Measurements from ENCODE around the gene DUSP8. TPM values are rescaled to one million over a fixed set of nuclear protein-coding genes. Genes with fewer than 3 reads are reported as not detected.
"Not testable (repeated sequence)": the region's sequence is repeated elsewhere in the genome, so short reads cannot be mapped to it uniquely, and the experiment has no call there.

DUSP8 gene
- total and polyA plus RNA-seq, 2 donors (not counting 1 experiment from before 2014, with no cell fraction given) = 4.3 to 7.2 TPM

- H4K20me1 ChIP-seq (ENCODE audit: control insufficient read depth, insufficient read depth, low read length, poor library complexity, severe bottlenecking) = no peaks in the 10 kb centered on the region
- H3K27me3 Mint-ChIP-seq = peaks cover 47% of the 10 kb centered on the region
- intact Hi-C loops (cut with micrococcal nuclease) = no loop called here
- no peak overlapping the region for H3K9ac ChIP-seq (ENCODE audit: low read length)
- CTCF ChIA-PET = interaction anchor here (0.8 to 1.1 kb wide), 2 partner anchors 14 to 26 kb away, joined by 4 to 5 read pairs; no protein-coding TSS in a partner anchor
- no peak overlapping the region for H2AFZ ChIP-seq (ENCODE audit: insufficient read depth, low read depth, low read length, poor library complexity, severe bottlenecking)
- H3K9me3 Mint-ChIP-seq (ENCODE audit: insufficient read depth) = no peaks in the 10 kb centered on the region
- H3K4me1 ChIP-seq (ENCODE audit: control insufficient read depth in 2 of 2, insufficient read depth in 2 of 2, low read length in 2 of 2) = peaks cover 0 to 7% of the 10 kb centered on the region in 2 donors
- WGBS (ENCODE audit: insufficient coverage) = 100% methylated on average over 1 of the region's 5 CpGs
- H3K9me3 ChIP-seq (ENCODE audit: control extremely low read depth in 1 of 3, control insufficient read depth in 2 of 3, insufficient read depth in 1 of 3, low read length in 2 of 3) = no peaks in the 10 kb centered on the region
- TF ChIP-seq CTCF (IDR thresholded peaks at IDR 0.05) = no peak
- no peak for TF ChIP-seq EZH2 (IDR thresholded peaks at IDR 0.05; ENCODE audit: borderline replicate concordance, insufficient read depth, low read depth, low read length, poor library complexity, severe bottlenecking)
- ATAC-seq (ENCODE audit: low read depth) = no peak
- H3K27ac Mint-ChIP-seq = no peak overlapping the region
- H3K4me3 ChIP-seq (ENCODE audit: control extremely low read depth in 1 of 5, extremely low read depth in 1 of 5, insufficient read depth in 1 of 5, low read depth in 2 of 5, low read length in 4 of 5) = no peak overlapping the region
- no peak for DNase-seq
- POLR2A ChIA-PET = no interaction called here
- H3K4me2 ChIP-seq (replicated peaks; ENCODE audit: low read depth, low read length, poor library complexity, severe bottlenecking) = no peak overlapping the region
- no peak overlapping the region for H3K27ac ChIP-seq (ENCODE audit: low read length in 2 of 2)
- H3K4me1 Mint-ChIP-seq = peaks cover 10% of the 10 kb centered on the region
- H3K79me2 ChIP-seq (ENCODE audit: control insufficient read depth, insufficient read depth, low read length) = no peaks in the 10 kb centered on the region
- H3K36me3 ChIP-seq (replicated peaks in 1 of 2; ENCODE audit: control extremely low read depth in 1 of 2, control insufficient read depth in 1 of 2, extremely low read depth in 1 of 2, insufficient read depth in 2 of 2, low read length in 1 of 2) = no peaks in the 10 kb centered on the region
- H3K4me3 Mint-ChIP-seq = no peak overlapping the region
- peaks cover 0 to 16% (median 4%) of the 10 kb centered on the region in 4 experiments for H3K27me3 ChIP-seq (replicated peaks in 1 of 4; ENCODE audit: control extremely low read depth in 1 of 4, control insufficient read depth in 3 of 4, insufficient read depth in 4 of 4, low read length in 3 of 4)
These were observed 28.6 kb upstream of the DUSP8 start for GRCh38 chr11:1600626-1601025.

DNA sequence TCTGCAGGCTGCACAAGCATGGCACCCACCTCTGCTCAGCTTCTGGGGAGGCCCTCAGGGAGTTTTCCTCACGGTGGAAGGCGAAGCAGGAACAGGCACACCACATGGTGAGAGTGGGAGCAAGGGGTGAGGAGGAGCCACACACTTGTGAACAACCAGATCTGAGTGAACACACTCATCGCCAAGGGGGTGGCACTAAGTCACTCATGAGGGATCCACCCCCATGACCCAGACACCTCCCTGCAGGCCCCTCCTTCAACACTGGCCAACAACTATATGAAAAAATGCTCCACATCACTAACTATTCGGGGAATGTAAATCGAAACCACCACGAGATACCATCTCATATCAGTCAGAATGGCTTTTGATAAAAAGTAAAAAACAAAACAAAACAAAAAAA lies 26.7 kb upstream of the DUSP8 start:
- DNase-seq (no peak), ATAC-seq (ENCODE audit: low read depth) (no peak)
- H3K9ac ChIP-seq (ENCODE audit: low read length) = no peak overlapping the region
- H3K27me3 ChIP-seq (replicated peaks in 1 of 4; ENCODE audit: control extremely low read depth in 1 of 4, control insufficient read depth in 3 of 4, insufficient read depth in 4 of 4, low read length in 3 of 4) = peaks cover 0 to 19% (median 4%) of the 10 kb centered on the region in 4 experiments
- peaks cover 52% of the 10 kb centered on the region for H3K27me3 Mint-ChIP-seq
- H3K9me3 ChIP-seq (ENCODE audit: control extremely low read depth in 1 of 3, control insufficient read depth in 2 of 3, insufficient read depth in 1 of 3, low read length in 2 of 3) = no peaks in the 10 kb centered on the region
- H3K4me3 ChIP-seq (ENCODE audit: control extremely low read depth in 1 of 5, extremely low read depth in 1 of 5, insufficient read depth in 1 of 5, low read depth in 2 of 5, low read length in 4 of 5) = no peak overlapping the region
- TF ChIP-seq CTCF (IDR thresholded peaks at IDR 0.05) (no peak), EZH2 (IDR thresholded peaks at IDR 0.05; ENCODE audit: borderline replicate concordance, insufficient read depth, low read depth, low read length, poor library complexity, severe bottlenecking) (no peak)
- no peaks in the 10 kb centered on the region for H3K79me2 ChIP-seq (ENCODE audit: control insufficient read depth, insufficient read depth, low read length)
- no peak overlapping the region for H3K4me3 Mint-ChIP-seq
- H3K27ac Mint-ChIP-seq = no peak overlapping the region
- peaks cover 12% of the 10 kb centered on the region for H3K4me1 Mint-ChIP-seq
- 92% methylated on average over 2 of the region's 6 CpGs for WGBS (ENCODE audit: insufficient coverage)
- H3K4me1 ChIP-seq (ENCODE audit: control insufficient read depth in 2 of 2, insufficient read depth in 2 of 2, low read length in 2 of 2) = no peaks in the 10 kb centered on the region
- H3K27ac ChIP-seq (ENCODE audit: low read length in 2 of 2) = no peak overlapping the region
- H3K9me3 Mint-ChIP-seq (ENCODE audit: insufficient read depth) = no peaks in the 10 kb centered on the region
- no peak overlapping the region for H2AFZ ChIP-seq (ENCODE audit: insufficient read depth, low read depth, low read length, poor library complexity, severe bottlenecking)
- ChIA-PET POLR2A (no interaction called here), CTCF (interaction anchor here (0.7 to 1.5 kb wide), 2 partner anchors 24 to 28 kb away, joined by 3 to 6 read pairs; no protein-coding TSS in a partner anchor)
- H3K4me2 ChIP-seq (replicated peaks; ENCODE audit: low read depth, low read length, poor library complexity, severe bottlenecking) = no peak overlapping the region
- no peaks in the 10 kb centered on the region for H4K20me1 ChIP-seq (ENCODE audit: control insufficient read depth, insufficient read depth, low read length, poor library complexity, severe bottlenecking)
- intact Hi-C loops (cut with micrococcal nuclease) = no loop called here
- H3K36me3 ChIP-seq (replicated peaks in 1 of 2; ENCODE audit: control extremely low read depth in 1 of 2, control insufficient read depth in 1 of 2, extremely low read depth in 1 of 2, insufficient read depth in 2 of 2, low read length in 1 of 2) = no peaks in the 10 kb centered on the region

DNA sequence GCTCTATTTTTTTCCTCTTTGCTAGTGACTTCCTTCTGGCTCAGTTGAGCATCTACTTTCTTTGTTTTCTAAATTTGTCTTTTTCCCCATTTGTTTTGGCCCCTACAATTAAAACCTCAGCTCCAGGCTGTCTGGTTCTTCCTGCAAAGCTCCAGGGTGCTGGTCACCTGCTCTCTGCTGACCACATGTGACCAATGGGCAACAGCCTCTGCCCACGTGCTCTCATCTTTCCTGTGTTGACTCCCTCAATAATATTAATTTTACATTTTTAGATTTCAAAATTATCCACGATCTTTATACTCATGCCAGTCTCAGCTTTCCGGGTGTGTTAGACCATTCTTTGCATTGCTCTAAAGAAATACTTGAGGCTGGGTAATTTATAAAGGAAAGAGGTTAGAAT lies 26.3 kb upstream of the DUSP8 start:
- Mint-ChIP-seq H3K27me3 (peaks cover 52% of the 10 kb centered on the region), H3K4me1 (peaks cover 12% of the 10 kb centered on the region)
- H3K4me3 ChIP-seq (ENCODE audit: control extremely low read depth in 1 of 5, extremely low read depth in 1 of 5, insufficient read depth in 1 of 5, low read depth in 2 of 5, low read length in 4 of 5); H2AFZ ChIP-seq (ENCODE audit: insufficient read depth, low read depth, low read length, poor library complexity, severe bottlenecking); DNase-seq; H3K27ac ChIP-seq (ENCODE audit: low read length in 2 of 2); H3K27ac Mint-ChIP-seq; H3K4me2 ChIP-seq (replicated peaks; ENCODE audit: low read depth, low read length, poor library complexity, severe bottlenecking); H3K79me2 ChIP-seq (ENCODE audit: control insufficient read depth, insufficient read depth, low read length); H3K4me1 ChIP-seq (ENCODE audit: control insufficient read depth in 2 of 2, insufficient read depth in 2 of 2, low read length in 2 of 2); H3K36me3 ChIP-seq (replicated peaks in 1 of 2; ENCODE audit: control extremely low read depth in 1 of 2, control insufficient read depth in 1 of 2, extremely low read depth in 1 of 2, insufficient read depth in 2 of 2, low read length in 1 of 2); H3K9me3 Mint-ChIP-seq (ENCODE audit: insufficient read depth); H4K20me1 ChIP-seq (ENCODE audit: control insufficient read depth, insufficient read depth, low read length, poor library complexity, severe bottlenecking); ATAC-seq (ENCODE audit: low read depth); H3K9me3 ChIP-seq (ENCODE audit: control extremely low read depth in 1 of 3, control insufficient read depth in 2 of 3, insufficient read depth in 1 of 3, low read length in 2 of 3); POLR2A ChIA-PET; H3K9ac ChIP-seq (ENCODE audit: low read length); intact Hi-C loops (cut with micrococcal nuclease); H3K4me3 Mint-ChIP-seq: not testable (repeated sequence)
- CTCF ChIA-PET = interaction anchor here (1.0 to 1.5 kb wide), 2 partner anchors 23 to 41 kb away, joined by 3 to 6 read pairs; no protein-coding TSS in a partner anchor
- WGBS (ENCODE audit: insufficient coverage) = no CpG with 5 or more reads among the region's 3 CpGs
- peaks cover 0 to 19% (median 4%) of the 10 kb centered on the region in 4 experiments for H3K27me3 ChIP-seq (replicated peaks in 1 of 4; ENCODE audit: control extremely low read depth in 1 of 4, control insufficient read depth in 3 of 4, insufficient read depth in 4 of 4, low read length in 3 of 4)

Measured in B cell (primary cell).